ENCODE data around the gene KRT76.

DNA sequence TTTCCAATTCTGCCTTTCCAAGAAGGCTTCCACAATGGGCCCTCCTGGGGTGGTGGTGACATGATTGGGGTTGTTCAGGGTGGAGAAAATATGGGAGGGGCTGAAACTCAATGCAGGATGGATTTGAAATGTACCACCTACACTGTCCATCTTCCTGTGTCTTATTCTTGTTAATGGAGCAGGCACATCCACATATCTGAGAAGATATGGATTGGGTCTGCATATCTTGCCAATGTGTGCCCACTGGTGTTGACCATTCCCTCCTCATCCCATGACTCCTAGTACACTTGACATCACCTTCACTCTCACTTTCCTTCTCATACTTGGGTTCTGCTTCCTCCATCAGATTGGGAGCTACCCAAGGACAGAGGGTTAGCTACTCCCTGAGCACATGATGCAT, 7.2 kb downstream of the KRT76 start:
- TF ChIP-seq, protein P1, sequence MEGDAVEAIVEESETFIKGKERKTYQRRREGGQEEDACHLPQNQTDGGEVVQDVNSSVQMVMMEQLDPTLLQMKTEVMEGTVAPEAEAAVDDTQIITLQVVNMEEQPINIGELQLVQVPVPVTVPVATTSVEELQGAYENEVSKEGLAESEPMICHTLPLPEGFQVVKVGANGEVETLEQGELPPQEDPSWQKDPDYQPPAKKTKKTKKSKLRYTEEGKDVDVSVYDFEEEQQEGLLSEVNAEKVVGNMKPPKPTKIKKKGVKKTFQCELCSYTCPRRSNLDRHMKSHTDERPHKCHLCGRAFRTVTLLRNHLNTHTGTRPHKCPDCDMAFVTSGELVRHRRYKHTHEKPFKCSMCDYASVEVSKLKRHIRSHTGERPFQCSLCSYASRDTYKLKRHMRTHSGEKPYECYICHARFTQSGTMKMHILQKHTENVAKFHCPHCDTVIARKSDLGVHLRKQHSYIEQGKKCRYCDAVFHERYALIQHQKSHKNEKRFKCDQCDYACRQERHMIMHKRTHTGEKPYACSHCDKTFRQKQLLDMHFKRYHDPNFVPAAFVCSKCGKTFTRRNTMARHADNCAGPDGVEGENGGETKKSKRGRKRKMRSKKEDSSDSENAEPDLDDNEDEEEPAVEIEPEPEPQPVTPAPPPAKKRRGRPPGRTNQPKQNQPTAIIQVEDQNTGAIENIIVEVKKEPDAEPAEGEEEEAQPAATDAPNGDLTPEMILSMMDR (IDR thresholded peaks at IDR 0.05) = no peak
- TF ChIP-seq FOXM1 (IDR thresholded peaks at IDR 0.05; ENCODE audit: low read depth) (no peak), ELF1 (IDR thresholded peaks at IDR 0.05) (no peak), EP300 (IDR thresholded peaks at IDR 0.05; ENCODE audit: borderline replicate concordance in 1 of 2, low read depth in 1 of 2, low read length in 1 of 2) (no peak), JUND (IDR thresholded peaks at IDR 0.05) (no peak), TCF12 (IDR thresholded peaks at IDR 0.05) (no peak), TAF1 (IDR thresholded peaks at IDR 0.05; ENCODE audit: borderline replicate concordance, low read depth, low read length) (no peak), RFX5 (IDR thresholded peaks at IDR 0.05; ENCODE audit: low read length) (no peak), RAD21 (IDR thresholded peaks at IDR 0.05; ENCODE audit: low read length) (no peak), SMC3 (IDR thresholded peaks at IDR 0.05; ENCODE audit: low read depth, low read length) (no peak), POLR2AphosphoS5 (IDR thresholded peaks at IDR 0.05; ENCODE audit: low read depth, low read length) (no peak), USF2 (IDR thresholded peaks at IDR 0.05; ENCODE audit: borderline replicate concordance, low read depth, low read length) (no peak)

All from SK-N-SH (cell line).